ENCODE measurements around the gene EHD4.

EHD4 gene

GRCh38 chr15:41990243-41990605 lies 17.9 kb upstream of the EHD4 start:
- TF ChIP-seq CTCF (IDR thresholded peaks at IDR 0.05): no peak
- H3K9me3 ChIP-seq: no peaks in the 10 kb centered on the region

GRCh38 chr15:41989573-41990242 lies 17.4 kb upstream of the EHD4 start:
- H3K4me1 ChIP-seq (ENCODE audit: control insufficient read depth in 1 of 2, insufficient read depth in 1 of 2, low read depth in 1 of 2, low read length in 1 of 2): no peaks in the 10 kb centered on the region
- no peaks in the 10 kb centered on the region for H3K36me3 ChIP-seq
- peak; percentile 94 for TF ChIP-seq CTCF (IDR thresholded peaks at IDR 0.05)
- no peak overlapping the region for H3K4me3 ChIP-seq (ENCODE audit: low read depth in 1 of 2, low read length in 1 of 2)
- no peaks in the 10 kb centered on the region for H3K9me3 ChIP-seq
- H3K27ac ChIP-seq: no peak overlapping the region
- no peaks in the 10 kb centered on the region for H3K27me3 ChIP-seq

More at GRCh38 chr15:41990243-41990605, 17.9 kb upstream of the EHD4 start:
- H3K27ac ChIP-seq: no peak overlapping the region
- no peaks in the 10 kb centered on the region for H3K27me3 ChIP-seq
- no peak overlapping the region for H3K4me3 ChIP-seq (ENCODE audit: low read depth in 1 of 2, low read length in 1 of 2)
- no peaks in the 10 kb centered on the region for H3K36me3 ChIP-seq
- no peaks in the 10 kb centered on the region for H3K4me1 ChIP-seq (ENCODE audit: control insufficient read depth in 1 of 2, insufficient read depth in 1 of 2, low read depth in 1 of 2, low read length in 1 of 2)

- H3K9me3 ChIP-seq: no peaks in the 10 kb centered on the region
- no peaks in the 10 kb centered on the region for H3K4me1 ChIP-seq (ENCODE audit: control insufficient read depth in 1 of 2, insufficient read depth in 1 of 2, low read depth in 1 of 2, low read length in 1 of 2)
- no peak for TF ChIP-seq CTCF (IDR thresholded peaks at IDR 0.05)
- H3K27ac ChIP-seq: no peak overlapping the region
- no peak overlapping the region for H3K4me3 ChIP-seq (ENCODE audit: low read depth in 1 of 2, low read length in 1 of 2)
- H3K36me3 ChIP-seq: no peaks in the 10 kb centered on the region
- no peaks in the 10 kb centered on the region for H3K27me3 ChIP-seq
These were observed 16.7 kb upstream of the EHD4 start for GRCh38 chr15:41988896-41989572.

GRCh38 chr15:41987925-41988275 lies 15.5 kb upstream of the EHD4 start:
- Histone ChIP-seq H3K4me1 (ENCODE audit: control insufficient read depth in 1 of 2, insufficient read depth in 1 of 2, low read depth in 1 of 2, low read length in 1 of 2) (no peaks in the 10 kb centered on the region), H3K36me3 (no peaks in the 10 kb centered on the region), H3K27me3 (no peaks in the 10 kb centered on the region), H3K27ac (no peak overlapping the region), H3K4me3 (ENCODE audit: low read depth in 1 of 2, low read length in 1 of 2) (no peak overlapping the region), H3K9me3 (no peaks in the 10 kb centered on the region)
- no peak for TF ChIP-seq CTCF (IDR thresholded peaks at IDR 0.05)

GRCh38 chr15:41987246-41987924 lies 15.0 kb upstream of the EHD4 start:
- Histone ChIP-seq H3K27me3 (no peaks in the 10 kb centered on the region), H3K4me1 (ENCODE audit: control insufficient read depth in 1 of 2, insufficient read depth in 1 of 2, low read depth in 1 of 2, low read length in 1 of 2) (no peaks in the 10 kb centered on the region), H3K9me3 (no peaks in the 10 kb centered on the region), H3K36me3 (no peaks in the 10 kb centered on the region), H3K27ac (no peak overlapping the region), H3K4me3 (ENCODE audit: low read depth in 1 of 2, low read length in 1 of 2) (no peak overlapping the region)
- no peak for TF ChIP-seq CTCF (IDR thresholded peaks at IDR 0.05)

Measured in neutrophil (primary cell).